Spinal cord (tissue), 4 donors: ENCODE measurements around the gene RORC. TPM values are rescaled to one million over a fixed set of nuclear protein-coding genes. Genes with fewer than 3 reads are reported as not detected.

Experiments
- polyA plus RNA-seq, 2 donors: library from polyadenylated mRNA; unstranded; fragments of 120-200 nt; gene quantifications; one replicate each; pipeline ENCODE4 v1.2.1, GENCODE V29; 2013; ENCODE audit not compliant: insufficient read length in 2 of 2
- small RNA-seq: library from RNA; depleted of rRNA; stranded (forward); fragments of <200 nt; gene quantifications from one replicate; pipeline ENCODE3, GENCODE V24; 2014; ENCODE audit warnings: low replicate concordance
- total RNA-seq, 2 donors: library from RNA; depleted of rRNA in 1 of 2; stranded (reverse); fragments of 120-200 nt in 1 of 2; fragments of >200 nt in 1 of 2; gene quantifications; one replicate each; pipeline versions ENCODE4 v1.2.3 to v1.2.4, GENCODE V29; 2013 to 2014

Gene RORC
- total and polyA plus RNA-seq, 4 donors = 0.15 to 0.44 (median 0.17) TPM; not detected in 1

Small RNA genes within 50 kb of the gene (small RNA-seq; reads per million reads assigned to genes)
- gene RF00019 = not detected

Other genes starting within 250 kb of the RORC start
- gene SNX27, start 219.8 kb downstream of the RORC start, total RNA-seq = 10 to 100 TPM; 33.1 to 77.1 TPM
- 10 to 100 TPM; 44.5 to 51.2 TPM for gene SNX27, start 219.8 kb downstream of the RORC start, polyA plus RNA-seq
- gene CELF3, start 115.0 kb downstream of the RORC start, total RNA-seq = 10 to 100 TPM; 12.7 to 13.9 TPM
- 100 to 1,000 TPM in 1 of 2 donors, 10 to 100 TPM in 1; 90.7 to 106 TPM for gene CELF3, start 115.0 kb downstream of the RORC start, polyA plus RNA-seq
- 1 to 10 TPM; 2.1 to 5.2 TPM for gene RIIAD1, start 110.3 kb downstream of the RORC start, total RNA-seq
- gene RIIAD1, start 110.3 kb downstream of the RORC start, polyA plus RNA-seq = 1 to 10 TPM; 8.0 to 8.6 TPM
- gene MRPL9, start 68.3 kb downstream of the RORC start, total RNA-seq = 10 to 100 TPM; 59.1 to 91.3 TPM
- 10 to 100 TPM; 86.4 to 86.5 TPM for gene MRPL9, start 68.3 kb downstream of the RORC start, polyA plus RNA-seq
- gene TDRKH, start 41.3 kb downstream of the RORC start, total RNA-seq = 10 to 100 TPM; 11.3 to 15.6 TPM
- 10 to 100 TPM; 18.7 to 20.8 TPM for gene TDRKH, start 41.3 kb downstream of the RORC start, polyA plus RNA-seq
- 1 to 10 TPM in 1 of 2 donors, under 1 TPM in 1; 0.22 to 2.0 TPM for gene LINGO4, start 26.4 kb downstream of the RORC start, total RNA-seq
- 1 to 10 TPM in 1 of 2 donors, under 1 TPM in 1; 0.62 to 1.0 TPM for gene LINGO4, start 26.4 kb downstream of the RORC start, polyA plus RNA-seq
- gene C2CD4D, start 8.0 kb upstream of the RORC start, total RNA-seq = not detected
- under 1 TPM; 0.74 to 0.97 TPM for gene C2CD4D, start 8.0 kb upstream of the RORC start, polyA plus RNA-seq
- not detected for gene THEM5, start 21.9 kb upstream of the RORC start, total RNA-seq
- gene THEM5, start 21.9 kb upstream of the RORC start, polyA plus RNA-seq = 1 to 10 TPM; 1.5 to 1.8 TPM
- gene THEM4, start 77.7 kb upstream of the RORC start, total RNA-seq = 10 to 100 TPM; 13.0 to 16.8 TPM
- gene THEM4, start 77.7 kb upstream of the RORC start, polyA plus RNA-seq = 10 to 100 TPM; 25.8 to 34.0 TPM
- gene S100A10, start 162.1 kb upstream of the RORC start, total RNA-seq = 100 to 1,000 TPM; 110 to 144 TPM
- gene S100A10, start 162.1 kb upstream of the RORC start, polyA plus RNA-seq = 100 to 1,000 TPM; 198 to 262 TPM
- 100 to 1,000 TPM in 1 of 2 donors, 10 to 100 TPM in 1; 17.7 to 153 TPM for gene S100A11, start 205.2 kb upstream of the RORC start, total RNA-seq
- 10 to 100 TPM; 59.3 to 94.5 TPM for gene S100A11, start 205.2 kb upstream of the RORC start, polyA plus RNA-seq